SK-N-SH (cell line): ENCODE results near the gene SYNGR2. TPM values are rescaled to one million over a fixed set of nuclear protein-coding genes. Genes with fewer than 3 reads are reported as not detected.

Source experiments
- CTCF ChIA-PET: fragments of 300-600, 350-600 bp; formaldehyde crosslinking; extraction: SDS; loops from one replicate; lab custom pipeline; 2021; lab: Yijun Ruan, JAX
- POLR2A ChIA-PET: fragments of 350-600 bp; sonication (Branson Sonifier 250); formaldehyde crosslinking; extraction: SDS; loops from one replicate; lab custom pipeline; 2020; ENCODE audit warnings: antibody characterized with exemption, inconsistent platforms; lab: Yijun Ruan, JAX
- DNase-seq: peaks from one replicate; pipeline ENCODE4 v3.0.0; 2012
- H2AFZ ChIP-seq: fragments of 200-600 bp; sonication (generic); 2 replicates; pipeline ENCODE4 v1.8.1; 2016; ENCODE audit warnings: antibody characterized with exemption, mild to moderate bottlenecking, low read depth
- H3F3A ChIP-seq: fragments of 200-600 bp; sonication (generic); replicated peaks from 2 replicates; pipeline ENCODE3; 2016; ENCODE audit warnings: antibody characterized with exemption, mild to moderate bottlenecking; ENCODE audit not compliant: insufficient read depth
- H3K27ac ChIP-seq, 2 experiments: fragments of 200-500 bp in 1 of 2; fragments of 200-600 bp in 1 of 2; sonication (Bioruptor generic) in 1 of 2; sonication (generic), shearing (Covaris generic) in 1 of 2; 2 replicates each; pipeline versions ENCODE4 v1.5.1 to v1.6.1; 2014 to 2016; ENCODE audit warnings: low read depth in 2 of 2, inconsistent platforms in 1 of 2, low read length in 1 of 2, mild to moderate bottlenecking in 1 of 2, mixed read lengths in 1 of 2
- H3K27me3 ChIP-seq: fragments of 200-600 bp; sonication (generic), shearing (Covaris generic); 2 replicates; pipeline ENCODE4 v1.6.1; 2016; ENCODE audit warnings: mixed run types; ENCODE audit not compliant: insufficient read depth
- H3K36me3 ChIP-seq, 2 experiments: fragments of 200-500 bp in 1 of 2; fragments of 200-600 bp in 1 of 2; sonication (Bioruptor generic) in 1 of 2; sonication (generic) in 1 of 2; replicated peaks in 1 of 2; 2 replicates each; pipeline versions ENCODE3 to v1.5.1; 2014 to 2016; ENCODE audit warnings: low read length in 1 of 2, mild to moderate bottlenecking in 1 of 2; ENCODE audit not compliant: insufficient read depth in 2 of 2, control insufficient read depth in 1 of 2
- H3K4me1 ChIP-seq, 2 experiments: fragments of 200-500 bp in 1 of 2; fragments of 200-600 bp in 1 of 2; sonication (Bioruptor generic) in 1 of 2; sonication (generic), shearing (Covaris generic) in 1 of 2; 2 replicates each; pipeline versions ENCODE4 v1.5.1 to v1.6.1; 2014 to 2016; ENCODE audit warnings: low read depth in 1 of 2, low read length in 1 of 2, mixed run types in 1 of 2; ENCODE audit not compliant: insufficient read depth in 2 of 2, control insufficient read depth in 1 of 2
- H3K4me2 ChIP-seq: fragments of 200-600 bp; sonication (generic), shearing (Covaris generic); 2 replicates; pipeline ENCODE4 v1.6.1; 2017; ENCODE audit warnings: mixed run types
- H3K4me3 ChIP-seq, 2 experiments: fragments of 200-500 bp in 1 of 2; fragments of 200-600 bp in 1 of 2; sonication (Bioruptor generic) in 1 of 2; sonication (generic), shearing (Covaris generic) in 1 of 2; 2 replicates each; pipeline versions ENCODE4 v1.5.1 to v1.8.1; 2014 to 2016; ENCODE audit warnings: low read depth in 2 of 2, inconsistent platforms in 1 of 2, low read length in 1 of 2, mild to moderate bottlenecking in 1 of 2, mixed read lengths in 1 of 2, moderate library complexity in 1 of 2
- H3K79me2 ChIP-seq: fragments of 200-600 bp; sonication (generic); 2 replicates; pipeline ENCODE4 v1.8.1; 2017; ENCODE audit warnings: mild to moderate bottlenecking; ENCODE audit not compliant: insufficient read depth
- H3K9ac ChIP-seq: fragments of 200-600 bp; sonication (generic); 2 replicates; pipeline ENCODE4 v1.6.1; 2017; ENCODE audit warnings: mixed run types
- H3K9me2 ChIP-seq: fragments of 200-600 bp; sonication (generic); 2 replicates; pipeline ENCODE4 v1.6.1; 2017; ENCODE audit warnings: mixed run types
- H3K9me3 ChIP-seq: fragments of 200-600 bp; sonication (generic); 2 replicates; pipeline ENCODE4 v1.6.1; 2017; ENCODE audit warnings: mixed run types, mild to moderate bottlenecking, moderate library complexity
- H4K20me1 ChIP-seq: fragments of 200-600 bp; sonication (generic); 2 replicates; pipeline ENCODE4 v1.6.1; 2017; ENCODE audit warnings: mild to moderate bottlenecking, mixed run types; ENCODE audit not compliant: insufficient read depth
- CTCF ChIP-seq: fragments of 200-600 bp; sonication (generic); IDR thresholded peaks from 2 replicates; pipeline ENCODE4 v1.6.1; 2017; ENCODE audit warnings: antibody characterized with exemption, mild to moderate bottlenecking, moderate library complexity
- EP300 ChIP-seq, 2 experiments: IDR thresholded peaks; 2 replicates each; pipeline versions ENCODE4 v1.4.0 to v1.6.1; 2012; ENCODE audit warnings: borderline replicate concordance in 1 of 2, low read depth in 1 of 2, low read length in 1 of 2
- FOSL2 ChIP-seq: IDR thresholded peaks from 2 replicates; pipeline ENCODE4 v1.4.0; 2012; ENCODE audit warnings: low read depth, mild to moderate bottlenecking, moderate library complexity, borderline replicate concordance
- IRF3 ChIP-seq: fragments of 150-350 bp; IDR thresholded peaks from 2 replicates; pipeline ENCODE4 v1.6.1; 2016; ENCODE audit warnings: mild to moderate bottlenecking, low read depth, low read length
- JUND ChIP-seq: IDR thresholded peaks from 2 replicates; pipeline ENCODE4 v1.4.0; 2012
- MEF2A ChIP-seq: IDR thresholded peaks from 2 replicates; pipeline ENCODE4 v1.4.0; 2012; ENCODE audit warnings: low read depth, borderline replicate concordance
- MXI1 ChIP-seq: IDR thresholded peaks from 2 replicates; pipeline ENCODE4 v1.6.1; 2012; ENCODE audit warnings: mild to moderate bottlenecking, low read depth, low read length, improper control_type of control experiment
- NRF1 ChIP-seq: IDR thresholded peaks from 2 replicates; pipeline ENCODE4 v1.6.1; 2012; ENCODE audit warnings: low read depth, mild to moderate bottlenecking, low read length
- REST ChIP-seq: IDR thresholded peaks from 2 replicates; pipeline ENCODE4 v1.6.1; 2012; ENCODE audit warnings: mild to moderate bottlenecking, low read depth, low read length, moderate library complexity
- TCF12 ChIP-seq: IDR thresholded peaks from 2 replicates; pipeline ENCODE4 v1.4.0; 2012
- WGBS: methylation state at CpG from one replicate; pipeline ENCODE4 v1.1.6; 2017; ENCODE audit warnings: low lambda C conversion rate; 5-methylcytosine and 5-hydroxymethylcytosine counted together
- polyA plus RNA-seq, 3 experiments: library from polyadenylated mRNA; depleted of rRNA; stranded (reverse); fragments of >200 nt; gene quantifications; 2 replicates each; pipeline ENCODE4 v1.2.3, GENCODE V29; 2012

The SYNGR2 gene
- polyA plus RNA-seq, 1 of the 3 experiments (the other 2 are of a cell fraction), result 181 TPM

GRCh38 chr17:78200451-78200850 is 32.1 kb downstream of the SYNGR2 start (continued):
- TF ChIP-seq MXI1 (no peak), TCF12 (no peak), IRF3 (no peak)

GRCh38 chr17:78202666-78203065 is 34.3 kb downstream of the SYNGR2 start:
- Histone ChIP-seq H3K4me3 (no peak overlapping the region), H3K27ac (no peak overlapping the region), H3K4me2 (no peak overlapping the region), H4K20me1 (no peaks in the 10 kb centered on the region), H3K9me2 (no peaks in the 10 kb centered on the region), H2AFZ (no peak overlapping the region), H3K9ac (no peak overlapping the region), H3K36me3 (peaks cover 0 to 3% of the 10 kb centered on the region in 2 experiments), H3F3A (no peaks in the 10 kb centered on the region), H3K79me2 (no peaks in the 10 kb centered on the region), H3K9me3 (no peaks in the 10 kb centered on the region), H3K4me1 (no peaks in the 10 kb centered on the region; a peak in 1 of 4 replicates), H3K27me3 (no peaks in the 10 kb centered on the region)
- DNase-seq, result no peak
- CTCF ChIA-PET, result interaction anchor here (0.6 to 5.9 kb wide), 4 partner anchors 15 to 303 kb away, joined by 4 to 22 read pairs (median 10); partner anchors contain the start of genes AFMID and TK1
- TF ChIP-seq EP300 (IDR thresholded peaks at IDR 0.05; ENCODE audit: borderline replicate concordance in 1 of 2, low read depth in 1 of 2, low read length in 1 of 2) (no peak), TCF12 (no peak), CTCF (no peak), JUND (no peak), MEF2A (no peak), FOSL2 (no peak), NRF1 (no peak), REST (no peak)
- whole genome bisulfite sequencing, result 93% methylated on average over 7 of the region's 8 CpGs
- POLR2A ChIA-PET, result interaction anchor here (0.7 to 1.6 kb wide), 2 partner anchors 13 to 16 kb away, joined by 3 to 5 read pairs; no protein-coding TSS in a partner anchor
